ENCODE data around the gene LIN7C. TPM values are rescaled to one million over a fixed set of nuclear protein-coding genes. Genes with fewer than 3 reads are reported as not detected.

The LIN7C gene
- total and polyA plus RNA-seq, 2 donors (not counting 1 experiment from before 2014, with no cell fraction given): 6.2 to 24.2 TPM

- H3K9me3 ChIP-seq (ENCODE audit: control extremely low read depth in 1 of 3, control insufficient read depth in 2 of 3, insufficient read depth in 1 of 3, low read length in 2 of 3): no peaks in the 10 kb centered on the region
- Mint-ChIP-seq H3K9me3 (ENCODE audit: insufficient read depth) (no peaks in the 10 kb centered on the region), H3K27me3 (peaks cover 4% of the 10 kb centered on the region), H3K4me1 (no peaks in the 10 kb centered on the region), H3K4me3 (no peak overlapping the region), H3K27ac (no peak overlapping the region)
- H3K4me3 ChIP-seq (ENCODE audit: control extremely low read depth in 1 of 5, extremely low read depth in 1 of 5, insufficient read depth in 1 of 5, low read depth in 2 of 5, low read length in 4 of 5): no peak overlapping the region
- no peaks in the 10 kb centered on the region for H3K79me2 ChIP-seq (ENCODE audit: control insufficient read depth, insufficient read depth, low read length)
- no peak overlapping the region for H3K4me2 ChIP-seq (replicated peaks; ENCODE audit: low read depth, low read length, poor library complexity, severe bottlenecking)
- H3K27ac ChIP-seq (ENCODE audit: low read length in 2 of 2): no peak overlapping the region
- no peaks in the 10 kb centered on the region for H3K27me3 ChIP-seq (replicated peaks in 1 of 4; ENCODE audit: control extremely low read depth in 1 of 4, control insufficient read depth in 3 of 4, insufficient read depth in 4 of 4, low read length in 3 of 4)
- no CpG with 5 or more reads among the region's 2 CpGs for WGBS (ENCODE audit: insufficient coverage)
- CTCF ChIA-PET: interaction anchor here (0.7 kb wide), 1 partner anchor 29 kb away, joined by 4 read pairs; no protein-coding TSS in a partner anchor
- no peak for ATAC-seq (ENCODE audit: low read depth)
- intact Hi-C loops (cut with micrococcal nuclease): no loop called here
- POLR2A ChIA-PET: no interaction called here
- H3K36me3 ChIP-seq (replicated peaks in 1 of 2; ENCODE audit: control extremely low read depth in 1 of 2, control insufficient read depth in 1 of 2, extremely low read depth in 1 of 2, insufficient read depth in 2 of 2, low read length in 1 of 2): no peaks in the 10 kb centered on the region
- H2AFZ ChIP-seq (ENCODE audit: insufficient read depth, low read depth, low read length, poor library complexity, severe bottlenecking): no peak overlapping the region
- H4K20me1 ChIP-seq (ENCODE audit: control insufficient read depth, insufficient read depth, low read length, poor library complexity, severe bottlenecking): no peaks in the 10 kb centered on the region
- no peak for DNase-seq
- no peak overlapping the region for H3K9ac ChIP-seq (ENCODE audit: low read length)
- H3K4me1 ChIP-seq (ENCODE audit: control insufficient read depth in 2 of 2, insufficient read depth in 2 of 2, low read length in 2 of 2): no peaks in the 10 kb centered on the region
- no peak for TF ChIP-seq CTCF (IDR thresholded peaks at IDR 0.05)
- no peak for TF ChIP-seq EZH2 (IDR thresholded peaks at IDR 0.05; ENCODE audit: borderline replicate concordance, insufficient read depth, low read depth, low read length, poor library complexity, severe bottlenecking)
Measured at GRCh38 chr11:27456140-27456794, 50.3 kb downstream of the LIN7C start.

GRCh38 chr11:27455667-27456066 lies 50.9 kb downstream of the LIN7C start:
- no peaks in the 10 kb centered on the region for H3K27me3 ChIP-seq (replicated peaks in 1 of 4; ENCODE audit: control extremely low read depth in 1 of 4, control insufficient read depth in 3 of 4, insufficient read depth in 4 of 4, low read length in 3 of 4)
- no peaks in the 10 kb centered on the region for H3K9me3 Mint-ChIP-seq (ENCODE audit: insufficient read depth)
- no peaks in the 10 kb centered on the region for H3K36me3 ChIP-seq (replicated peaks in 1 of 2; ENCODE audit: control extremely low read depth in 1 of 2, control insufficient read depth in 1 of 2, extremely low read depth in 1 of 2, insufficient read depth in 2 of 2, low read length in 1 of 2)
- H3K4me1 ChIP-seq (ENCODE audit: control insufficient read depth in 2 of 2, insufficient read depth in 2 of 2, low read length in 2 of 2): no peaks in the 10 kb centered on the region
- no peaks in the 10 kb centered on the region for H4K20me1 ChIP-seq (ENCODE audit: control insufficient read depth, insufficient read depth, low read length, poor library complexity, severe bottlenecking)
- no CpG with 5 or more reads among the region's 4 CpGs for WGBS (ENCODE audit: insufficient coverage)
- no peak overlapping the region for H3K27ac Mint-ChIP-seq
- H3K4me2 ChIP-seq (replicated peaks; ENCODE audit: low read depth, low read length, poor library complexity, severe bottlenecking): no peak overlapping the region
- no peak overlapping the region for H3K4me3 Mint-ChIP-seq
- ChIA-PET CTCF (interaction anchor here (0.6 kb wide), 1 partner anchor 18 kb away, joined by 4 read pairs; no protein-coding TSS in a partner anchor), POLR2A (no interaction called here)
- H3K27me3 Mint-ChIP-seq: peaks cover 4% of the 10 kb centered on the region
- no peaks in the 10 kb centered on the region for H3K4me1 Mint-ChIP-seq
- no peak overlapping the region for H3K4me3 ChIP-seq (ENCODE audit: control extremely low read depth in 1 of 5, extremely low read depth in 1 of 5, insufficient read depth in 1 of 5, low read depth in 2 of 5, low read length in 4 of 5)
- intact Hi-C loops (cut with micrococcal nuclease): no loop called here
- DNase-seq (no peak), ATAC-seq (ENCODE audit: low read depth) (no peak)
- no peak overlapping the region for H2AFZ ChIP-seq (ENCODE audit: insufficient read depth, low read depth, low read length, poor library complexity, severe bottlenecking)
- no peaks in the 10 kb centered on the region for H3K79me2 ChIP-seq (ENCODE audit: control insufficient read depth, insufficient read depth, low read length)
- no peak overlapping the region for H3K9ac ChIP-seq (ENCODE audit: low read length)
- TF ChIP-seq CTCF (IDR thresholded peaks at IDR 0.05): no peak
- no peak for TF ChIP-seq EZH2 (IDR thresholded peaks at IDR 0.05; ENCODE audit: borderline replicate concordance, insufficient read depth, low read depth, low read length, poor library complexity, severe bottlenecking)
- H3K27ac ChIP-seq (ENCODE audit: low read length in 2 of 2): no peak overlapping the region
- no peaks in the 10 kb centered on the region for H3K9me3 ChIP-seq (ENCODE audit: control extremely low read depth in 1 of 3, control insufficient read depth in 2 of 3, insufficient read depth in 1 of 3, low read length in 2 of 3)
